BJ (cell line): ENCODE data around the gene GPS2. TPM values are rescaled to one million over a fixed set of nuclear protein-coding genes. Genes with fewer than 3 reads are reported as not detected.

Experiments used
- CTCF ChIA-PET: fragments of 350-600 bp; formaldehyde crosslinking; extraction: SDS; loops from one replicate; lab custom pipeline; 2021; ENCODE audit warnings: antibody characterized with exemption, inconsistent platforms; lab: Yijun Ruan, JAX
- POLR2A ChIA-PET: fragments of 300-600 bp; sonication (Branson Sonifier 250); formaldehyde crosslinking; extraction: SDS; loops from one replicate; lab custom pipeline; 2021; ENCODE audit warnings: antibody characterized with exemption; lab: Charles Lee
- DNase-seq: peaks from one replicate; pipeline ENCODE4 v3.0.0-alpha.2; 2011; ENCODE audit warnings: low read depth
- H3K27me3 ChIP-seq: 2 replicates; pipeline ENCODE4 v1.6.0; 2011; ENCODE audit warnings: low read length; ENCODE audit not compliant: control insufficient read depth, insufficient read depth
- H3K36me3 ChIP-seq: 2 replicates; pipeline ENCODE4 v1.5.1; 2011; ENCODE audit warnings: low read length; ENCODE audit not compliant: control insufficient read depth, insufficient read depth
- H3K4me3 ChIP-seq: 2 replicates; pipeline ENCODE4 v1.5.1; 2011; ENCODE audit warnings: low read depth, mild to moderate bottlenecking, control low read depth, low read length
- polyA plus RNA-seq: library from polyadenylated mRNA; depleted of rRNA; stranded (reverse); fragments of >200 nt; gene quantifications from 2 replicates; pipeline ENCODE4 v1.2.3, GENCODE V29; 2011
- TF ChIP-seq, protein P1 (sequence below): IDR thresholded peaks from 2 replicates; pipeline ENCODE4 v1.5.1; 2011; ENCODE audit warnings: low read depth, mild to moderate bottlenecking, control low read depth, inconsistent platforms, low read length, moderate library complexity; ENCODE audit not compliant: insufficient read depth

Gene GPS2
- polyA plus RNA-seq, 1 experiment = 37.4 TPM

DNA sequence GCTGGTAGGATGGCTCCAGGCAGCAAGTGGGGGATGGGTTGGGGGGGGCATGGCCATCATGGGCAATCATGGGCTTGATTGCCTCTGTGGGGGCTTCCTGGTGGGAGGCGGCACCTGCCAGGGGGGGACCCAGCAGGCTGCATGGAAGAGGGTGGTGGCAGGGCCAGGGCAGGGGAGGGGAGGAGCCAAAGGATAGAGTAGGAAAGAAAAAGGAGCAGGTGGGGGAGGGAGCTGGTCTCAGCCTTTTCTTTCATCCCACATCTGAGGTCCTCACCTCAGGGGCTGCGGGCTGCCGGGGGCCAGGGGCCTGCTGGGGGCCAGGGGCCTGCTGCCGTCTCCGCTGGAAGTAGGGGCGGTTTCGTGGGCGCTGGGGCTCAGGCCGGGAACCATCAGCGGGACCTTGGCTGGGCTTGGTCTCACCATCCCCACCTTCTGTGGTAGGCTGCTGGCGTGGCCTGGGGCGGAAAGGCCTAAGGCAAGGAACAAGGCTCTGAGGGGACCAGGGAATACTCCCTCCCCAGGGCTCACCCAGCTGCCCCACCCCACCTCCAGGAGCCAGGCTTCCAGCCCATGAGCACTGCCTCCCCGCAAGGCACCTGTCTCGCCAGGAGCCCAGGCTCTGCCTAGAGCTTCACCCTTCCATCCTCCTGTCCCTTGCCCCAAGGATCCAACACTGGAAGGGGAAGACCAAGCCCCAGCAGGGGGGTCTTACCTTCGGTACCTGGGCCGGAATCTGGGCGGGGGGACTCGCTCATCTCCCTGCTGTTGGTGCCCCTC is 25.7 kb downstream of the GPS2 start:
- Histone ChIP-seq H3K27me3 (peaks cover 30% of the 10 kb centered on the region), H3K36me3 (no peaks in the 10 kb centered on the region), H3K4me3 (no peak overlapping the region)
- no peak for DNase-seq
- ChIA-PET CTCF (no interaction called here), POLR2A (no interaction called here)
- TF ChIP-seq, protein P1, sequence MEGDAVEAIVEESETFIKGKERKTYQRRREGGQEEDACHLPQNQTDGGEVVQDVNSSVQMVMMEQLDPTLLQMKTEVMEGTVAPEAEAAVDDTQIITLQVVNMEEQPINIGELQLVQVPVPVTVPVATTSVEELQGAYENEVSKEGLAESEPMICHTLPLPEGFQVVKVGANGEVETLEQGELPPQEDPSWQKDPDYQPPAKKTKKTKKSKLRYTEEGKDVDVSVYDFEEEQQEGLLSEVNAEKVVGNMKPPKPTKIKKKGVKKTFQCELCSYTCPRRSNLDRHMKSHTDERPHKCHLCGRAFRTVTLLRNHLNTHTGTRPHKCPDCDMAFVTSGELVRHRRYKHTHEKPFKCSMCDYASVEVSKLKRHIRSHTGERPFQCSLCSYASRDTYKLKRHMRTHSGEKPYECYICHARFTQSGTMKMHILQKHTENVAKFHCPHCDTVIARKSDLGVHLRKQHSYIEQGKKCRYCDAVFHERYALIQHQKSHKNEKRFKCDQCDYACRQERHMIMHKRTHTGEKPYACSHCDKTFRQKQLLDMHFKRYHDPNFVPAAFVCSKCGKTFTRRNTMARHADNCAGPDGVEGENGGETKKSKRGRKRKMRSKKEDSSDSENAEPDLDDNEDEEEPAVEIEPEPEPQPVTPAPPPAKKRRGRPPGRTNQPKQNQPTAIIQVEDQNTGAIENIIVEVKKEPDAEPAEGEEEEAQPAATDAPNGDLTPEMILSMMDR = no peak

DNA sequence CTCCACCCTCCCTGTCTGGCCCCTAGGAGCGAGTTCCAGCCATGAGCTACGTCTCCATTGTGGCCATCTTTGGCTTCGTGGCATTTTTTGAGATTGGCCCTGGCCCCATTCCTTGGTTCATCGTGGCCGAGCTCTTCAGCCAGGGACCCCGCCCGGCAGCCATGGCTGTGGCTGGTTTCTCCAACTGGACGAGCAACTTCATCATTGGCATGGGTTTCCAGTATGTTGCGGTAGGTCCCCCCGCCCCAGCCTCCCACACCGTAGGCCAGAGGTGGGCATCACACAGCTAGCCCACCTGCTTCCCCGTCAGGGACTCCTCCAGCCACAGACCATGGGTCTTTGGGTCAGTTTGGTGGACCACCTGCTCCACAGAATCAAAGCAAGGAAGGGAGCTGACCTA is 29.5 kb downstream of the GPS2 start:
- DNase-seq = no peak
- ChIA-PET CTCF (interaction anchor here (0.8 to 3.2 kb wide), 3 partner anchors 11 to 149 kb away, joined by 3 to 34 read pairs (median 3); no protein-coding TSS in a partner anchor), POLR2A (no interaction called here)
- H3K27me3 ChIP-seq = peaks cover 12% of the 10 kb centered on the region
- TF ChIP-seq, protein P1 = no peak
- H3K4me3 ChIP-seq = no peak overlapping the region
- no peaks in the 10 kb centered on the region for H3K36me3 ChIP-seq

DNA sequence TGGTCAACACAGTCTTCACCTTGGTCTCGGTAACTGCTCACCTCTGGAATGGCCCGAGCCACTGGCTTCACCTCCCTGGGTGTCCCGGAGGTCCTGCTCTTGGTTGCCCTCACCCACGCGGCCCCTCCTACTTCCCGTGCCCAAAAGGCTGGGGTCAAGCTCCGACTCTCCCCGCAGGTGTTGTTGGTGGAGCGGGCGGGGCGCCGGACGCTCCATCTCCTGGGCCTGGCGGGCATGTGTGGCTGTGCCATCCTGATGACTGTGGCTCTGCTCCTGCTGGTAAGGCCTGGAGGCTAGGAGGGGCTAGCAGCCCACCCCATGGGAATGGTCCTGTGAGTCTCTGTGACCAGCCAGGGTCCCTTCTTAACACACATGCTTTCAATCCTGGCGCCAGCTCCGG is 30.2 kb downstream of the GPS2 start:
- H3K27me3 ChIP-seq = peaks cover 12% of the 10 kb centered on the region
- no peak for DNase-seq
- CTCF ChIA-PET = interaction anchor here (1.2 to 3.2 kb wide), 2 partner anchors 12 to 108 kb away, joined by 3 to 34 read pairs; no protein-coding TSS in a partner anchor

DNA sequence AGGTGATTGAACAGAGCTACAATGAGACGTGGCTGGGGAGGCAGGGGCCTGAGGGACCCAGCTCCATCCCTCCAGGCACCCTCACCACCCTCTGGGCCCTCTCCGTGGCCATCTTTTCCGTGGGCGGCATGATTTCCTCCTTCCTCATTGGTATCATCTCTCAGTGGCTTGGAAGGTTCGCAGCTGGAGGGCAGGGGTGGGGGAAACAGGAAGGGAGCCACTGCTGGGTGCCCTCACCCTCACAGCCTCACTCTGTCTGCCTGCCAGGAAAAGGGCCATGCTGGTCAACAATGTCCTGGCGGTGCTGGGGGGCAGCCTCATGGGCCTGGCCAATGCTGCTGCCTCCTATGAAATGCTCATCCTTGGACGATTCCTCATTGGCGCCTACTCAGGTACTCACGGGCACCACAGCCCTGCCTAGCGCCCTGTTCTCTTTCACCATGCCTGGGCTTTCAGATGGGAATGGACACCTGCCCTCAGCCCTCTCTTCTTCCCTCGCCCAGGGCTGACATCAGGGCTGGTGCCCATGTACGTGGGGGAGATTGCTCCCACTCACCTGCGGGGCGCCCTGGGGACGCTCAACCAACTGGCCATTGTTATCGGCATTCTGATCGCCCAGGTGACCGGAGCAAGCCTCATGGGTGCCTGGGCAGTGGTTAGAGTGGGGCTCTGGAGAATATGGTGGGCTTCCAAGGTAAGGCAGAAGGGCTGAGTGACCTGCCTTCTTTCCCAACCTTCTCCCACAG is 31.5 kb downstream of the GPS2 start:
- ChIA-PET CTCF (interaction anchor here (1.8 to 6.9 kb wide), 2 partner anchors 13 to 238 kb away, joined by 3 to 51 read pairs; no protein-coding TSS in a partner anchor), POLR2A (no interaction called here)
- TF ChIP-seq, protein P1 = no peak
- DNase-seq = no peak
- no peak overlapping the region for H3K4me3 ChIP-seq
- no peaks in the 10 kb centered on the region for H3K36me3 ChIP-seq
- H3K27me3 ChIP-seq = peaks cover 12% of the 10 kb centered on the region

More for the DNA sequence above, 30.2 kb downstream of the GPS2 start:
- POLR2A ChIA-PET = no interaction called here
- TF ChIP-seq, protein P1 = no peak
- no peak overlapping the region for H3K4me3 ChIP-seq
- H3K36me3 ChIP-seq = no peaks in the 10 kb centered on the region

DNA sequence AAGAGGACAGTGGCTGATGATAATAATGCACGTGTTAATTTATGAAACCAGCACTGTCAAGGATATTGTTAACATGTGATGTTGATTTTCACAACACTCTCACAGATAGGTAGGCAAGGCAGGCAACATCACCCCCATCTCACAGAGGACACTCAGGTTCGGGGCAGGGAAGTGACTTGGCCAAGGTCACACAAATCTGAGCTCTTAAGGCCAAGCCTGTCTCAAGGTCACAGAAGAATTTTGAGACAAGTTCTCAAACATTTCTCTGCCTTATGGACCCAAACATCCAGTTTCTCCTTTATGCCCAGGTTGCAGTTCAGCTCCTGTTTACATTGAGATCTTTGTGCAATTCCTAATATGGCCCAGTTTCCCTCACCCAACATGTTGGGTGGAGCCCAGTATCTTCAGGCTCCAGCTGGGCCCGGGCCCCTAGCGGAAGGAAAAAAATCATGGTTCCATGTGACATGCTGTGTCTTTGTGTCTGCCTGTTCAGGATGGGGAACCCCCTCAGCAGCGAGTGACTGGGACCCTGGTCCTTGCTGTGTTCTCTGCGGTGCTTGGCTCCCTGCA is 32.3 kb downstream of the GPS2 start:
- ChIA-PET CTCF (interaction anchor here (0.6 to 6.9 kb wide), 4 partner anchors 9 to 237 kb away, joined by 3 to 51 read pairs (median 4); no protein-coding TSS in a partner anchor), POLR2A (no interaction called here)
- H3K4me3 ChIP-seq = no peak overlapping the region
- TF ChIP-seq, protein P1 = no peak
- no peak for DNase-seq
- H3K36me3 ChIP-seq = no peaks in the 10 kb centered on the region
- peaks cover 12% of the 10 kb centered on the region for H3K27me3 ChIP-seq
